GM18511 (cell line): ENCODE data around the gene SMIM44.

Source experiments
- ATAC-seq: cut with Tn5 transposase; IDR thresholded peaks from one replicate; pipeline ENCODE4 v1.9.1; 2021; ENCODE audit warnings: mild to moderate bottlenecking, moderate library complexity; ENCODE audit not compliant: unreplicated experiment

Gene SMIM44

DNA sequence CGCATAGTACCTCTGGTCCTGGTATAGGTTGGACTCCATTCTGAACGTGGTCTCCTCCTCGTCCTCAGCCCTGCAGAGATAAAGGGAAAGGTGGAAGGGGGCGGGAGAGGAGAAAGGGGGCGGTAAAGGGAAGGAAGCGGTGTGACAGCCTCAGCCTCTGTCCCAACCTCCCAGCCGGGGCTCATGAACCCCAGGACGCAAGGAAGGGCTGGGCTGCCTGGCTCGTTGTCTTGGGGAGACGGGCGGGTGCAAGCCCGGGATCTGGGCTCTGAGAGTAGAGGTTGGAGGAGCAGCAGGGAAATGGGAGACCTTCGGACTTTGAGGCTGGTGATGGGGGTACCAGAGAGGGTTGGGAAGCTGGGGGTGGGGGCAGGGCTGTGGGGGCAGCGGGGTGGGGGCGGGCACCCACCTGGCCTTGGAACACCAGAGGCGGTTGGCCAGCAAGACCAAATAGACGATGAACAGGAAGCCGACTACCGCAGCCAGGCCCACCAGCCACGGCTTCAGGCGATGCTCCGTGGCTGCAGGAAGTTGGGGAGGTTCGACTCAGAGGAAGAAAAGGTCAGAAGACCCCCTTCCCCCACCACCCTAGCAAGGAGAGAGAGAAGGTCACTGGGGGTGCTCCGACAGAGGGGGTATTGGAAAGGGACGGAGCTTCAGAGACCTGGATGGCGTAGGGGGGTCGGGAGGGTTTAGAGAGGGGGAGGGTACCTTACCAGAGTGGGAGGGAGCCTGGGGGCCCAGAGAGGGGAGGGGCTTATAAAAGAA is 4.6 kb downstream of the SMIM44 start:
- no peak for ATAC-seq

DNA sequence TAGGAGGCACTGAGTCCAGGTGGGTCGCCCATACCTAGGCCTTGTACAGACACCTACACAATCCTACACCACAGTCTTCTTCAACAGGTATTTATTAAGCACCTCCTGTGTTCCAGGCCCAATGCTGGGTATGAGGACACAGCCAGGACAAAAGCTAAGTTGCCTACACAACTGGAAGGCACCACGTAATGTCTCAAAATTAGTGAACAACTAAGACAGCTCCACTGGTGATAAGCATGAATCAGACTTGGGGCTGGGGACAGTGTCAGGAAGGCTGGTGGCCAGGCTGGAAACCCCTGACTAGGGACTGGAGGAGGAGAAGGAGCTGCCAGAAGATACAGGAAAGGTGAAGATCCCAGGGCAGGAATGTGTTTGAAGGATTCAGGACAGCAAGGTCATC is 5.3 kb downstream of the SMIM44 start:
- ATAC-seq, result no peak

DNA sequence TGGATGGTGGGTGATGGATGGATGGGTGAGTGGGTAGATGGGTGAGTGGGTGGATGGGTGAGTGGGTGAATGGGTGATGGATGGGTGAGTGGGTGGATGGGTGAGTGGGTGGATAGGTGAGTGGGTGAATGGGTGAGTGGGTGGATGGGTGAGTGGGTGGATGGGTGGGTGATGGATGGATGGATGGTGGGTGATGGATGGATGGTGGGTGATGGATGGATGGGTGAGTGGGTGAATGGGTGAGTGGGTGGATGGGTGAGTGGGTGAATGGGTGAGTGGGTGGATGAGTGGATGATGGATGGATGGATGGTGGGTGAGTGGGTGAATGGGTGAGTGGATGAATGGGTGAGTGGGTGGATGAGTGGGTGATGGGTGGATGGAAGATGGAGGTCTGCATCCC is 5.7 kb downstream of the SMIM44 start:
- ATAC-seq, result no peak

DNA sequence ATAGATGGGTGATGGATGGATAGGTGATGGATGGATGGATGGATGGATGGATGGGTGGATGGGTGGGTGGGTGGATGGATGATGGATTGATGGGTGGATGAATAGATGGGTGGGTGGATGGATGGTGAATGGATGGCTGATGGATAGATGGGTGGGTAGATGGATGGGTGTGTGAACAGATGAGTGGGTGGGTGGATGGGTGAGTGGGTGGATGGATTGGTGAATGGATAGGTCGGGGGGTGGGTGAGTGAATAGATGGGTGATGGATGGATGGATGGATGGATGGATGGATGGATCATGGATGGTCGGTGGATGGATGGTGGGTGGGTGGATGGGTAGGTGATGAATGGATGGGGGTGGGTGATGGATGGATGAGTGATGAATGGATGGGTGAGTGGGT is 6.4 kb downstream of the SMIM44 start:
- no peak for ATAC-seq

DNA sequence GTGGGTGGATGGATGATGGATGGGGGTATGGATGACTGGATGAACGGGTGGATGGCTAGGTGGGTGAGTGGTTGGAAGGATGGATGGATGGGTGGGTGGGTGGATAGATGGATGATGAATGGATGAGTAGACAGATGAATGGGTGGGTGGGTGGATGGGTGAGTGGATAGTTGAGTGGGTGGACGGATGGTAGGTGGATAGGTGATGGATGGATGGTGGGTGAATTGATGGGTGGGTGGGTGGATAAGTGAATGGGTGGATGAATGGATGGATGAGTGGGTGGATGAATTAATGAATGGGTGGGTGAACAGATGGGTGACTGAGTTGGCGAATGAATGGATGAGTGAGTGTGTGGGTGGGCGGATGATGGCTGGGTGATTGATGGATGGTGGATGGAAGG is 7.8 kb downstream of the SMIM44 start:
- no peak for ATAC-seq

DNA sequence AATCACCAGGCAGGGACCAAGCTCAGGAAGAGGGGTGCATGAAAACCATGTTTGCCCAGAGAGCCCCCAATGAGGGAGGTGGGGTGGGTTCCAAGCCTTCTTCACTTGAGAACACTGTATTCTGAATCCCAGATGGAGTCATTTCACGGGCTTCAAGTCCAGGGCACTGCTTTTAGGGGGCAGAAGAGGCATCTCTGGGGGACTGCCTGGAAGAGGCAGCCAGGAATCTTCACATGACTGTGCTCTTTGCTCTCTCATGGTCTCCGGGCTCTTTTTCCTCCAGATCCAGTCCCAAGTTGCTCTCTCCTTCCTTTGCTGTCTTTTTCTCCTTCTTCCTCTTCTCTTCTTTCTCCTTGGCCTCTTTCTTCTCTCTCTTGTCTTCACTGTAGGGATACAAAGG is 8.6 kb downstream of the SMIM44 start:
- ATAC-seq, result no peak

DNA sequence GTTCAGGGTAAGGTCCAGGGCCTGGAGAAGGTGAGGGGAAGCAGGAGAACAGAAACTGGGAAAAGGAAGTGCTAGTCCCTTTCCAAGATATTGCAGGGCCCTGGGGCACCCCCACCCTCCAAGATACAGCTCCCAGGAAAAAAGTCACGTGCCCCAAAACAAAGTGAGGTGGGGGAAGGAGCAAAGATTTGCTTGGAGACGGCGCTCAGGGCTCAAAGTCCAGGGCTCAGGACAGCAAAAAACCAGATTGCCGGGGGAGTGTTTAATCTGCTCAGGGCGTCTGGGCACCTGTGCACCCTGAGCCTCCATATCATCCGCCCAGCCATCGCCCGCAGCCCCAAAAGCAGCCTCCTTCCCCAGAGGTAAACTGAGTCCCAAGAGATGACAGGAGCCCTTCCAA is 9.2 kb downstream of the SMIM44 start:
- ATAC-seq, result no peak

DNA sequence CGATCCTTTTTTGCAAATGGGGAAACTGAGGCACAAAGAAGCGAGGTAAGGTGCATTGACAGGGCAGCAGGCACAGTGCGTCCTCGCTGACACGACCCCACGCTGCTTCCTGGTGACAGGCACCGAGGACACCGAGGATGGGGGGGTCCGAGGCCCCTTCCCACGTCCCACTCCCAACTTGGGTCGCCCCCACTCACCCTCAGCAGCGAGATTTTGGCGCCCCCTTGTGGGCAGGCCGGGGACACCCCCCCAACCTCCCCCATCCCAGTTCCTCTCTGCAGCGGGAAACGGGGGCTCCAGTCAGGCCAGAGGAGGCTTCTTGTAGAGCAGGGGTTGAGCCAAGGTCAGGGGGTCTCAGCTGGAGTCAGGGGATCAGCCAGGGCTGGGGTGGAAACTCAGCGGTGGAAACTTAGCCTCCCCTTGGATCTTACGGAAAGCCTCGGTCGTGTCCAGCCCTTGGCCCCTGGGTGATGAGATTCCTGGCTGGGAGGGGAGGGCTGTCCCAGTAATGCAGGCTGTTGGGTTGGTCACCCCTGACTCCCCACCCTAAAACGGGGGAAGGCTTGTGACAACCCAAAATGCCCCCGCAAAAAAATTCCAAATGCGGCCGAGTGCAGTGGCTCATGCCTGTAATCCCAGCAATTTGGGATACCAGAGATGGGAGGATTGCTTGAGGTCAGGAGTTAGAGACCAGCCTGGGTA is 11.1 kb downstream of the SMIM44 start:
- ATAC-seq, result no peak

DNA sequence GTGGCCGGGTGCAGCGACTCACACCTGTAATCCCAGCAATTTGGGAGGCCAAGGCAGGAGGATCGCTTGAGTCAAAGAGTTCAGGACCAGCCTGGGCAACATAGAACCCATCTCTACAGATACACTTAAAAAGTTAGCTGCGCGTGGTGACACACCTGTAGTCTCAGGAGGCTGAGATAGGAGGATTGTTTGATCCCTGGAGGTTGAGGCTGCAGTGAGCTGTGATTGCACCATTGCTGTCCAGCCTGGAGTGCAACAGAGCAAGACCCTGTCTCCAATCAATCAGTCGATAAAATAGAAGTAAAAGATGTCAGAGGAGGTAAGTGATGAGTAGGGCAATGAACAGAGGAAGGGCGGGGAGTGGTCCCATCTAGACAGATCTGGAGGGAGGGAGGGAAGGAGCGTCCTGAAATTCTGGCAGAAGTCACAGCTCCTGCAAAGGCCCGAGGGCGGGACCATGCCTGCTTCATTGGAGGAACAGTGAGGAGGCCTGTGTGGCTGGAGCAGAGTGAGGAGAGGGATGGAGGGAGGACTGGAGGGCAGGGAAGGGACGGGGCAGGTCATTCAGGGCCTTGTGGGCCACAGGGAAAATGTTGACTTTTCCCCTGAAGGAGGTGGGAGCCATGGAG is 12.6 kb downstream of the SMIM44 start:
- no peak for ATAC-seq

DNA sequence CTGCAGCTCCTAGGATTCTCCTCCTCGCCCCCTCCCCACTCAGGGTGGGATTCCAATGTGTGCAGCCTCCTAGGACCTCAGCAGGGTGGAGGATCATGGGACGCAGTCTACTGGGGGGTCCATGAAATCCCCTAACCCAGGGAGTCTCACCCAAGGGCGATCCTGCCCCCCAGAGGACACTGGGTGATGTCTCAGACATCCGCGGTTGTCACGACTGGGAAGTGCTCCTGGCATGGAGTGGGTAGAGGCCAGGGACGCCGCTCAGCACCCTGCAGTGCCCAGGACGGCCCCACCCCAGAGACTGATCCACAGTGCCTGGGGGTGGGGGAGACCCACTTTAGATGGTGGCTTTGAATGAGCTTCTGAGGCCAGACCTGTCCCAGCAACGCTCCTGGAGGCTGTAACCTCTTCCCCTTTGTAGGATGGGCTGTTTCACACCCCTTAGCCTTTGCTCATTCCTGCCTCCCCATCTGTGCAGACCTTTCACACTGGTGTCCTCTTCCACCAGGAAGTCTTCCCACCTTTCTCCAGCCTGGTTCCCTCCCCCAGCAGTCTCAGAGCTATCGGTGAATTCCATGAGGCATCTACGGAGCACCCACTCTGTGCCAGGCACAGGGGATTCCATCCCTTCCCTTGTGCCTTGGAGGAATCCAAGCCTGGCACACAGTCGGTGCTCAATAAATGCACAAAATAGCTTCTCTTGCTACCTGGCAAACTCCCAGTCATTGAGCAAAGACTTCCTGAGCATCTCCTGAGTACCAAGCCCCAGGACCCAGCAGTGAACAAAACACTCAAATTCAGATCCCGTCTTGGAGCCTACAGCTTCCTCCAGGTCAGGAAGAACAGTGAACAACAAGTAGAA is 13.4 kb downstream of the SMIM44 start:
- no peak for ATAC-seq

DNA sequence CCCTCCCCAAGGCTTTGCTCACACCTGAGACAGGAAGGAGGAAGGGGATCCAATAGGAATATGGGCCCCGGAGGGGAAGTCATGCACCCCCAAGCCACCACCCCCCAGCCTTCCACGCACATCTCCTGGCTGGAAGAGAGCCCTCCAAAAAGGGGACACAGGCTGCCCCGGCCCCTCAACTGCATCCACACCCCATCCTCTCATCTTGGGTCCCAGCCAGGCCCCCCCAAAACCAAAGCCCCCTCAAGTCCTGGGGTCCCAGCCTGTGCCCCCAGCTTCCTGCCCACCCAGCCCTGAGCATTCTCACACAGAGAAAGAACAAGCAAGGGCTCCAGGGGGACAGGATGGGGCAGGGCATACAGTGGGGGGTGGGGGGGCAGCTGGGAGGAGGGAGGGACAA is 15.0 kb downstream of the SMIM44 start:
- no peak for ATAC-seq

DNA sequence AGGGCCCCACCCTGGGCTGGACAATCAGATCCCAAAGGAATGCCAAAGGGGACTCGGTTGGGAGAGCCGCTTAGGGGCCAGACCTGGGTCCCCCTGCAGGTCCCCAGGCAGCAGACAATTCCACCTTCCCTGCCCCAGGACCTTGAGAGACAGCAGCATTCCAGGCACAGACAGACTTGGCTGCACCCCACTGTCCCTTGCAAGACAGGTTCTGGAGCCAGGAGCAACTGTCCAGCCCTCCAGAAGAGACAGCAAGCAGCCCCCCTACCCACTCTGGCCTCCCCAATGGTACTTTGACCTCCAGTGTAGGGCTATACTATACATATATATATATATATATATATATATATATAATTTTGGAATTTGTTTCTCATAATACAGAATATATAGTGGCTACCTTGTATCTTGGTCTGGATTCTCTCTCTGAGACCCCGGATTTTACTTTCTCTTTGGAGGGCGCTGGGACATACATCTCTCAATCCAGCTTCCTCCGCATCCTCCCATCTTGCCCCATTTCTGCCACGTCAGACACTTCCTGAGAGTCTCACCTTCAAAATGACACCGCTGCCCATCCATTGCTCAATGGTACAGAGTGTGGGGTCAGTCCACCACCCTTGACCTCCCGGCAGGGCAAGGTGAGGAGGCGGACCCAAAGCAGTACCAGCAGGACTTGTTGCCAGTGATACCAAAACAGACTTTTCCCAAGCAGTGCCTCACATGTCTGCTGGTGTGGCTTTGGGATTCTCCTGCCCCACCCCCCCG is 15.6 kb downstream of the SMIM44 start:
- no peak for ATAC-seq

DNA sequence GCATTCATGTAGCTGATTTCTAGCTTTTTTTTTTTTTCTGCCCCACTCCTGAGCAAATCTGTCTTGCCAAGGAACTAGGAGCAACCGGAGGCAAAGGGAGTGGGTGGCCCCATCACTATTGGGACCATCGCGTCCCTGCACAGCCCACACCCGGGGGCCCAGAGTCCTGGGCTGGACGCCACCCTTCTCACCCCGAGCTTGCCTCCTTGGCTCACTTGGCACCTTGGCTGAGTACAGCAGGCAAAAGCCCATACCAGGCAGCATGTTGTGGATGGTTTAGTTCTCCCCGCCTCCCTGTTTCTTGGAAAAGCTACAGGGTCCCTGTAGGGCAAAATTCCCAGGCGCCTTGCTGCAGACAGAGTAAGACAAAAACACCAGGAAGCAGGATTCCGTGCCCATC is 16.6 kb downstream of the SMIM44 start:
- ATAC-seq, result no peak

DNA sequence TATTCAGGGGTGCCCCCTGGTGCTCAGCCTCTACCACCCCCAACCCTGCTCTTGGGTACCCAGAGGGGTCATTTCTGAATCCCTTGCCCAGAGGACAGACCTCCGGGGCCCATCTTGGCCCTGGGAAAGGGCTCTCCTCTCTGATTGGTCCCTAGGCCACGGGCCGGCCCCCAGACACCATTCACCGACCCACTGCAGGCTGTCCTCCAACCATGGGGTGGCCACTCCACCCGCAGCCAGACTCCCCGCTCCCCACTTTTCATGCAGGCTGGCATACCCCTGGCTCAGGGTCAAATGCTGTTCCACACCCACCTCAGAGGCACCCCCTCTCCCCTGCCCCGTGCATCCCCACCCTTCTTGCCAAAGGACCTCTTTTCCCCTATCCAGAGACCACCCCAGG is 17.7 kb downstream of the SMIM44 start:
- no peak for ATAC-seq

DNA sequence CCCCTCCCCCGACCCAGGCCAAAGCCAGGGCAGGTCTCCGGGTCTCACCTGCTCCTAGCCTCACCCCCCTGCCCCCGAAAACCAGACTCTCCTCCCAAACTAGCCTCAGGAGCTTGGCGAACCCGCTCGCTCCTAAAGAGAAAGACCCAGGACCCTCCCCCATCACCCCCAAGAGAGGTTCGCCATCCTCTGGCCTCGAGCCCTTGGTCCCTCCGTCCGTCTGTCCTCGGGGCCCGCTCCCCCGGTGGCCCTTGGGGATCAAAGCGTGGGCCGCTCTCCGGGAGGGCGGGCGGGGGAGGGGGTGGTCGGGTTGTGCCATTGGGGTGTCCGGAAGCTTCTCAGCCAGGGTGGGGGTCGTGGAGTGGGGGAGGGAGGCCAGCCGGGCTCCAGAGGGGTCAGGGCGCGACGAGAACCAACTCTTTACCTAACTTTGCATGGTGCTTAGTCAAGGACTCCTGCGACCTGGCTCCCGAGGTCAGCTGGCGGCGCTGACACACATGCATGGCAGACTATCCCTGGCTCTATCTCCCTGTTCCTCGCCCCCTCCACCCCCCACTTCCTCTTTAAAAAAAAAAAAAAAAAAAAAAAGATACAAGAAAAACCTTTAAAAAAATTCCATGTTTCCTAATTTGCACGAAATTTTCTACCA is 18.5 kb downstream of the SMIM44 start:
- no peak for ATAC-seq

DNA sequence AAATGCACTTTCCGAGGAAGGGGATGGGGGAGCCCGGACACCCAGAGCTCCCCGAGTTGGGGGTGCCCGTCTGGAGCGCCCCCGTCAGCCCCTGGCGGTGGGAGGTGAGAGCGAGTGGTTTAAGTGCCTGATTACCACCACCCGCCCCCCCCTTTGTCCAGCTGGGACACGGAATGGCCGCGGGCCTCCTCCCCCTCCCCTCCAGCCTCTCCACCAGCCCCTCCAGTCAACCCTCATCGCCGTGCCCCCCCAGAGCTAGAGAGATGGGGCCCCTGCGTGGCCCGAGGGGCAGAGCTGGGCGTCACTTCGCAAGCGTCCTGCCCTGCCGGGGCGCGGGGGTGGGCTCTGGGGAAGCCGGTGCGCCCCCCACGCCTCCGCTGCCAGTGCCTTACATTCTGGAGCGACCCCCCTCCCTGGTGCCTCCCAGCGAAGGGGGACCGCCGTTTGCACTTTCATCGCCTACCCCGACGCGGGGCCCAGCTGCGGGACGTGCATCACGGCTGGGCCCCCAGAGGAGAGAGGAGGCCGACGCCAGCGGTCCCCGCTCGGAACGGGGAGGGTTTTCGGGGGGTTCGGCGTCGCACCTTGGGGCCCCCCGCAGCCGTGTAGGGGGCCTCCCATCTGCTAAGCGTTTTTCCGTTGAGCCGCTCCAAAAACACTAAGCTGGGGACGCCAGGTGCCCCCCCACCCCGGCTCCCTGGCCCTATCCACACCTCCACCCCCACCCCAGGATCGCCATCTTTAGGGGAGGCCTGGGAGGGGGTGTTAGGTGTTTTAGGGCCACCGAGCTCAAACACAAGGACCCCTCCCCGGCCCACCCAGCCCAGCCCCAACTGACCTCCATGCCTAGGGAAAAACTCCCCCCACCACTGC is 19.3 kb downstream of the SMIM44 start:
- no peak for ATAC-seq

DNA sequence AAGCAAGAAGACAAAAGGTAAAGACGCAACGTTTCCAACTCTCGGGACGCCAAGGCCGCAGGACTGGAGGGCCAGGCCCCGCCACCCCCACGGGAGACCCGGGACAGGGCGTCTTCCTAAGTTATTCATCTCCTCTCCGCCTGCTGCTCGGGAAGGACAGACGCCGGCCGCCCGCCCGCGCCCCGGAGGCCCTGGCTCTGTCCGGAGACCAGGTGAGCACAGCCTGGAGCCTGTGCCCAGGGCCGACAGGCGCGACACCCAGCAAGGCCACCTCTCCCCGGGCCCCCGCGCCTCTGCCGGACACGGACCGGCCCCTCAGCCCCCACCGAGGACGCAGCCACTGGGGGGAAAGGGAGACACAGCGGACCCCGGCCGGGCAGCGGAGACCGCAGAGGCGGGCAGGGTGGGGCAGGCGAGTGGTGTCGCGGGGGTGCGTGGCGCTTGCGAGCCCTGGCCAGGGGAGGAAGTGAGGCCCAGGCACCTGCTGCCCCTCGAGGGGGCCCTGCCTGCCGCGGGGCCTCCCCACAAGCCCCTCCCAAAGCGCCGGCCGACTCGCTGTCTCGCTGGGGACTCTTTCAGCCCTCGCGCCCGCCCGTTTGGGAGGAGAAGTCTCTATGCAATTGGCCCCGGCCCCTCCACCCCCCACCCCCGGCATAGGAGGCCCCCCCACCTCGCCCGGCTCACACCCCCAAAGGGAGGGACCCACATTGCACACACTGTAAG is 20.1 kb downstream of the SMIM44 start:
- ATAC-seq, result no peak

DNA sequence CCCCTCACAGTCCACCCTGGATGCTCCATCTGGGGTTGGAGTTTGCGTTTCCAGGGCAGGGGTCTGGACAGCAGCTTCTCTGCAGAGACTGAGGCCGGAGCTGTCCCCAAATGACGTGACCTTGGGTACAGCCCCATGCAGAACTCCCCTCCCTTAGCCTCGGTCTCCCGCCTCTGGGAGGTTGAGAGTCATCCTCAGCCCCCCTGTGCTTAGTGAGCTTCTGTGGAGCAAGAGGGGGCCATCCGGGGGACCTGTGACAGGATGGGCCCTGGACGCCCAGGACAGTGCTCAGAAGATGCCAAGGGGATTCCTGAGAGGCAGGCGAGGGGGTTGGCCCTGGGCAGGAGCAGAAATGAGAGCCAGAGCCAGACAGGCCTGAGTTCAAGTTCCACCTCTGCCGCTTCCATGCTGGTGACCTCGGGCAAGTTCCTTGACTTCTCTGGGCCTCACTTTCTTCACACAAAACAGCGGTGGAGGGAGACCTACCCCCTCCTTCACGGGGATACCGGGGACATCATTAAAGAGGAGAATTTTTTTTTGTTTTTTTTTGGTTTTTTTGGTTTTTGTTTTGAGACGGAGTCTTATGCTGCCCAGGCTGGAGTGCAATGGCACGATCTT is 23.2 kb downstream of the SMIM44 start:
- no peak for ATAC-seq
